ENCODE data around the gene FAM193A.
"Not testable (repeated sequence)": the region's sequence is repeated elsewhere in the genome, so short reads cannot be mapped to it uniquely, and the experiment has no call there.

Gene FAM193A

DNA sequence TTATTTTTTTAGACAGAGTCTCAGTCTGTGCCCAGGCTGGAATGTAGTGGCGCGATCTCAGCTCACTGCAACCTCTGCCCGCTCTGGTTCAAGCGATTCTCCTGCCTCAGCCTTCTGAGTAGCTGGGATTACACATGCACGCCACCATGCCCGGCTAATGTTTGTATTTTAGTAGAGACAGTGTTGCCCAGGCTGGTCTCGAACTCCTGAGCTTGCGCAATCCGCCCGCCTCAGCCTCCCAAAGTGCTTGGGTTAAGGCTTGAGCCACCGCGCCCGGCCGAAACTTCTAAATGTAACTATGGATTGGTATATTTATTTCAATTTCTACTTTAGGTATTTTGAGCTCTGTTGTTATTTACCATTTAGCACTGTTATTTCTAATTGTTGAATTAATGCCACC lies 79.4 kb downstream of the FAM193A start:
- no peak for DNase-seq (ENCODE audit: low read depth in 2 of 2)

DNA sequence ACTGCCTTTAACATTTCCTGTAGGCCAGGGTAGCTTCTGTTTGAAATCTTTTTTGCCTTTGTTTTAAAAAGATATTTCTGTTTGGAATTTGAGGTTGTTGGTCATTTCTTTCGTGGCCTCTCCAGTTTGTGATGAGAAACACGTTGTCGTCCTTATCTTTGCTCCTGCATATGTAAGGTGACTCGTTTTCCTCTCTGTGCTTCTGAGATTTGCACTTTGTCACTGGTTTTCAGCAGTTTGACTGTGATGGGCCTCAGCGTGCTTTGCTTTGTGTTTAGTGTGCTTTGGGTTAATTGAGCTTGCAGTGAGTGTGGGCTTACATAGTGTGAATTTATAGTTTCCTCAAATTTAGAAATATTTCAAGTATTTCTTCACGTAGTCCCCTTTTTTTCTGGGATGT lies 81.5 kb downstream of the FAM193A start:
- no peak for DNase-seq (ENCODE audit: low read depth in 2 of 2)

DNA sequence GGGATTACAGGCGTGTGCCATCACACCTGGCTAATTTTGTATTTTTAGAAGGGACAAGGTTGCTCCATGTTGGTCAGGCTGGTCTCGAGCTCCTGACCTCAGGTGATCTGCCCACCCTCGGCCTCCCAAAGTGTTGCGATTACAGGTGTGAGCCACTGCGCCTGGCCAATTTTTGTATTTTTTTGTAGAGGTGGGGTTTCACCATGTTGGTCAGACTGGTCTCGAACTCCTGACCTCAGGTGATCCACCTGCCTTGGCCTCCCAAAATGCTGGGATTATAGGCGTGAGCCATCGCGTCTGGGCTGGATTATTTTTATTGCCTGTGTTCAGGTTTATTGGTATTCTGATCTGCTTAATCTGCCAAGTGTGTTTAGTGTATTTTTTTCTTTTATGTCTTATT lies 82.3 kb downstream of the FAM193A start:
- not testable (repeated sequence) for DNase-seq (ENCODE audit: low read depth in 2 of 2)

GRCh38 chr4:2619459-2619858 lies 83.0 kb downstream of the FAM193A start:
- DNase-seq (ENCODE audit: low read depth in 2 of 2): no peak

GRCh38 chr4:2621419-2621818 lies 85.0 kb downstream of the FAM193A start:
- DNase-seq (ENCODE audit: low read depth in 2 of 2): no peak

- DNase-seq (ENCODE audit: low read depth in 2 of 2): no peak
These were observed 87.0 kb downstream of the FAM193A start for GRCh38 chr4:2623442-2623841.

DNA sequence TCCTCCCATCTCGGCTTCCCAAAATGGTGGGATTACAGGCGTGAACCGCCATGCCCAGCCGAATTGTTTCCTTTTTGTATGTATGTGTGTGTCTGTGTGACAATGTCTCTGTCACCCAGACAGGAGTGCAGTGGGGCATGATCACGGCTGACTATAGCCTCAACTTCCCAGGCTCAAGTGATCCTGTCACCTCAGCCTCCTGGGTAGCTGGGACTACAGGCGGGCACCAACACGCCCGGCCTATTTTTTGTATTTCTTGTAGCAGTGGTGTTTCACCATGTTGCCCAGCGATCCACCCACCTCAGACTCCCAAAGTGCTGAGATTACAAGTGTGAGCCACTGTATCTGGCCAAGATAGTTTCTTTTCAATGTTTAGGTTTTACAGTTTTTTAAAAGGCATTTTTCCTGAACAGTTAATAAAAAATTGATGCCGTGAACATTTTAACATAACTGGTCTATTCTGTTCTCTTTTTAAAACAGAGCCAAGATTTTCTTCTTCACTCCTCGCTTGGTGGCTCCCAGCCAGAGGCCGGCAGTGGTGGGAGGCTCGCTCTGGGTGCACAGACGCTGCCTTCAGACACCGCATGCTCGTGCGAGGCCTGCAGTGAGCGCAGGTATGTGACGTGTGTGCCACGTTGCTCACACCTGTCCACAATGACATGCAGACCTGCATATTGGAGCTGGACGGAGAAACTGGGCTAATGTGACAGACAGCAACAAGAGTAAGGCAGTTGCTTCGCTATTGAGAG lies 88.5 kb downstream of the FAM193A start:
- no peak for DNase-seq (ENCODE audit: low read depth in 2 of 2)

- no peak for DNase-seq (ENCODE audit: low read depth in 2 of 2)
These were observed 89.8 kb downstream of the FAM193A start for GRCh38 chr4:2626231-2626630.

GRCh38 chr4:2630556-2631273 lies 94.3 kb downstream of the FAM193A start:
- DNase-seq (ENCODE audit: low read depth in 2 of 2): no peak

DNA sequence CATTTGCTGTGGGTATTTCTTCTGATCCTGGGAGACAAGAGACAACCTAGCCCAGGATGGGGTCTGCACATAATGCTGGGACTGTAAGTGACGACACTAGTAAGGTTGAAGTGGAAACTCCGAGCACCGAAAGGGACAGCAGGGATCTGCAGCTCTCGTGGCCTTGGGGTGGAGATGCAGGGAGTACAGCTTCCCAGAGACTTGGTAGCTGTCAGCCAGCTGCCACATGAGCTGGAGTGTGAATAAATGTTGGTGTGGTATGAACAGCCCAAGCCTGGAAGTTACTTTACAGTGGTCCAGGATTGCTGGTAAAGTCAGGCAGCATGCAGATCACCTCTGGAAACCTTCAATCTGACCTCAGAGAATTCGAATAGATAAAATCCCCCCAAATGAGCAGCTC lies 97.6 kb downstream of the FAM193A start:
- DNase-seq (ENCODE audit: low read depth in 2 of 2): no peak

DNA sequence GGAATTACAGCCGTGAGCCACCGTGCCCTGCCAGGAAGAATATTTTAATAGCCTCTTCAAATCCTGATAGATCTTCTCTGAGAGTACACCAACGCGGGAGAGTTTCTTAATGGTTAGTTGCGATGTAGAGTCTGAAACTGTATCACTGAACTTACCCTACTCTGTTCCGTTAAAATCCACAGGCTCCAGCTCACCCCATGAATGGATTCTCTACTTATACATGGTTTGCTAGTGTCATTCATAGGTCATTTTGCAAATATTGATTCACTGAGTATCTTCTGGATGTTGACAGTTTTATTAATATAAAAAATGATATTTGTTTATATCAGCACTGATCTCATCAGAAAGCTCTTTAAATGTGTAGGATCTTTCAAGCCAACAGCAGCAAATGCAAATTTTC lies 99.9 kb downstream of the FAM193A start:
- DNase-seq (ENCODE audit: low read depth in 2 of 2): no peak

- not testable (repeated sequence) for DNase-seq (ENCODE audit: low read depth in 2 of 2)
These were observed 100.5 kb downstream of the FAM193A start for GRCh38 chr4:2636994-2637393.

GRCh38 chr4:2637956-2638552 lies 101.6 kb downstream of the FAM193A start:
- DNase-seq (ENCODE audit: low read depth in 2 of 2): no peak

DNA sequence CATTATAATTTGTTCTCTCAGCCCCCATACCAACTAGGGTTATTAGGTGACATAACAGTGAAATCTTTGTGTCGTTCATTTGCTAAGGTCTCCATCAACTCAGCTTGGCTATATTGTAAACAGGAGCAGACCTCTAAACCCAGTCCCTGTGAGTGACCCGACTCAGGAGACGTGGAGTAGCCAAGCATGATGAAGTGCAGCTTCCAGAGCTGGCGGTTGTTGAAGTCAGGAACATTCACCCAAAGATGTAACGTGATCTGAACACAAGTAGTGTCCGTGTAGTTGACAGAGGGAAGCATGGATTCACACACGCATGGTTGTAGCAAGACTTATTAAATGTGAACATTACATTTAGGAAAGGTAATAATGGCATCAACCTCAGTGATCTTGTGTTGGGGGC lies 102.3 kb downstream of the FAM193A start:
- DNase-seq (ENCODE audit: low read depth in 2 of 2): no peak

GRCh38 chr4:2642968-2643367 lies 106.5 kb downstream of the FAM193A start:
- DNase-seq (ENCODE audit: low read depth in 2 of 2): no peak

DNA sequence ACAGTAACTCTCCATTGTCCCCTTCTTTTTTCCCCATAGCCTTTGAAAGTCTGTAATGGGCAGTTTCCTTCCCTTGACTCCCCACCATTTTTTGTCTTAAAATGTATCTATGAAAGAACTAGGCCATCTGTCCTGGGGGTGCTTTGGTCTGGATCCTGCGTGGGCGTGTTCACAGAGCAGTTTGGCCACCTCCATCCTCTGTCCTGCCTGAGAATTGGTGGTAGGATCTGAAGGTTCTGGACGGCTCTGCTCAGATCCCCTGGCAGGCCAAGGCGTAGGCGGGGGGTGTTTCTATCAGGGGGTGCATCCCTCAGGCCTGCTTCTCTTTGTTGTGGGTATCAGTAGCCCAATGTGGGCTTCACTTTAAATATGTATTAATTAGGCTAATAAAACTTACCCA lies 107.1 kb downstream of the FAM193A start:
- no peak for DNase-seq (ENCODE audit: low read depth in 2 of 2)

GRCh38 chr4:2646396-2647149 lies 110.1 kb downstream of the FAM193A start:
- no peak for DNase-seq (ENCODE audit: low read depth in 2 of 2)

- no peak for DNase-seq (ENCODE audit: low read depth in 2 of 2)
These were observed 111.1 kb downstream of the FAM193A start for GRCh38 chr4:2647403-2648158.

DNA sequence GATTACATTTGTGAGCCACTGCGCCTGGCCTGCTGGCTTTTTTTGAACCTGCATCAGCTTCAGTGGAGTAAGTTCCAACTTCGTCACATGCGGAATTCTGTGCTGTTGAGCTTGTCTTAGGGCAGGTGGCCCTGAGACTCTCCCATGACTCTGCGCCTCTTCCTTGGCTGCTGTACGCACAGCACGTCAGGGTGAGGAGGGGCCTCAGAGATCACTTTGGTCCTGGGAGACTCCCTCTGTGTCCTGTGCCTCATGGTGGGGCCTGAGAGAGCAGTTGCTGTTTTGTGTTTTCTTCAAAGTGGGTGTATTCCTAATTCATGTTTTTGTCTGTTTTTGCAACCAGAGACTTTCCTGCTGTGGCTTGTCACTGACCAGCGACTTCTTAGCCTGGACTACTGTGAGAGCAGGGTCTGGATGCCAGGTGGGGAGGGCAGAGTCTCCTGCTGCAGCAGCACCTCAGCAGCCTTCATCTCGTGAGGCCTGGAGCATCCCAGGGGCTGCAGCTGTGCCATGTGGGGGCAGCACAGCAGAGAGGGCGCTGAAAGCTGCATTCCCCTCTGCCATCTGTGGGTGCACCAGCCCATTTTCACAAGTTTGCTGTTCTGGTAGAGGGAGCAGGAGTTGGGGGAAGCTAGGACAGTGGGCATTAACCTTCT lies 111.8 kb downstream of the FAM193A start:
- no peak for DNase-seq (ENCODE audit: low read depth in 2 of 2)

GRCh38 chr4:2649604-2650114 lies 113.2 kb downstream of the FAM193A start:
- DNase-seq (ENCODE audit: low read depth in 2 of 2): no peak

- DNase-seq (ENCODE audit: low read depth in 2 of 2): no peak
These were observed 113.8 kb downstream of the FAM193A start for GRCh38 chr4:2650276-2650675.

Data from stimulated activated CD8-positive, alpha-beta memory T cell treated with anti-CD3 and anti-CD28 coated beads, Interleukin-2, amount 100 ng/mL, for 1 hour (primary cell).